NCI-H187 treated with DMSO at 0.1 percent for 48 hours (cell line): ENCODE data around the gene IFITM10.
"Not testable (repeated sequence)": the region's sequence is repeated elsewhere in the genome, so short reads cannot be mapped to it uniquely, and the experiment has no call there.

Experiments used
- DNase-seq: peaks from one replicate; lab custom pipeline; 2025; lab: John Stamatoyannopoulos, UW

The IFITM10 gene

GRCh38 chr11:1691878-1692707, 58.3 kb downstream of the IFITM10 start:
- no peak for DNase-seq

- no peak for DNase-seq
Measured at GRCh38 chr11:1691026-1691877, 59.1 kb downstream of the IFITM10 start.

DNA sequence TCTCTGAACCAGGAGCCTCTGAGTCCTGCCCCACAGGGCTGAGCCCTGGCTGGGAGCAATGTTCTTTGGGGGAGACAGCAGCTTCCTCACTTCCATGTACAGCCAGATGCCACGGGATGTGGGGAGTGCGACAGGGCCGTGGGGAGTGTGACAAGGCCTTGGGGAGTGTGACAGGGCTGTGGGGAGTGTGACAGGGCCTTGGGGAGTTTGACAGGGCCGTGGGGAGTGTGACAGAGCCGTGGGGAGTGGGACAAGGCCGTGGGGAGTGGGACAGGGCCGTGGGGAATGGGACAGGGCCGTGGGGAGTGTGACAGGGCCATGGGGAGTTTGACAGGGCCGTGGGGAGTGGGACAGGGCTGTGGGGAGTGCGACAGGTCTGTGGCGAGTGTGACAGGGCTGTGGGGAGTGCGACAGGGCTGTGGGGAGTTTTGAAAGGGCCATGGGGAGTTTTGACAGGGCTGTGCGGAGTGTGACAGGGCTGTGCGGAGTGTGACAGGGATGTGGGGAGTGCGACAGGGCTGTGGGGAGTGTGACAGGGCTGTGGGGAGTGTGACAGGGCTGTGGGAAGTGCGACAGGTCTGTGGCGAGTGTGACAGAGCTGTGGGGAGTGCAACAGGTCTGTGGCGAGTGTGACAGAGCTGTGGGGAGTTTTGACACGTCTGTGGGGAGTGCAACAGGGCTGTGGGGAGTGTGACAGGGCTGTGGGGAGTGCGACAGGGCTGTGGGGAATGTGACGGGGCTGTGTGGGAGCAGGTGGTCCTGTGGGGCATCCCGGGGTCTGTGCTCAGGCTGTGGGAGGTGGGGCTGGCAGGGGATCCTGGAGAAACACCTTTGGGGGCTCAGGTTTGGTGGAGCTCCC, 60.0 kb downstream of the IFITM10 start:
- no peak for DNase-seq

GRCh38 chr11:1689250-1690166, 60.9 kb downstream of the IFITM10 start:
- DNase-seq, result not testable (repeated sequence)

DNA sequence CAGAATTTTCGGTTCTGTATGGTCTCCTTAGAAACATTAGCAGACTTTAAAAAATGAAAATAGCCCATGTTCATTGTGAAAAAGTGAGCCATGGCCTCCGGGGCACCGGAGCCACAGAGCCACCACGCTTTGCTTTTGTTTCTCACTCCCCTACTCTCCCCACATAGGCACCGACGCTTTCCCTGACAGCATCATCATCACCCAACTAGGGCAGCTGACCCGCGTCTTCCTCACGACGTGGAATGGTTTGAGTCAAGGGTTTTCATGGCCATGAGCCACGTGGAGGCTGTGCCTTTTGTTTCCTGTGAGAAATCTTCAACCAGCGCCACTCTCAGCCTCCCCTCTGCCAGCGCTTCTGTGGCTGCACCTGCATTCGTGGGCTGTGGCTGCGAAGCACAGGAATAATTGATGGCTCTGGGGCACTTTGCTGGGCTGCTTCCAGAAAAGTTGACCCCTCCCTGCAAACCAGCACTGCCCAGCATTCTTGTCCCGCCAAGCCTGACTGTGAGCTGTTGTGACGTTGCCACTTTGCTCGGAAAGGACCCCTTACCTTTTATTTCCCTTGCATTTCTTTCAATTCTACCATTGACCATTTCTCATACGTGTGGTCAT, 62.0 kb downstream of the IFITM10 start:
- not testable (repeated sequence) for DNase-seq

GRCh38 chr11:1686220-1686619, 64.2 kb downstream of the IFITM10 start:
- not testable (repeated sequence) for DNase-seq

DNA sequence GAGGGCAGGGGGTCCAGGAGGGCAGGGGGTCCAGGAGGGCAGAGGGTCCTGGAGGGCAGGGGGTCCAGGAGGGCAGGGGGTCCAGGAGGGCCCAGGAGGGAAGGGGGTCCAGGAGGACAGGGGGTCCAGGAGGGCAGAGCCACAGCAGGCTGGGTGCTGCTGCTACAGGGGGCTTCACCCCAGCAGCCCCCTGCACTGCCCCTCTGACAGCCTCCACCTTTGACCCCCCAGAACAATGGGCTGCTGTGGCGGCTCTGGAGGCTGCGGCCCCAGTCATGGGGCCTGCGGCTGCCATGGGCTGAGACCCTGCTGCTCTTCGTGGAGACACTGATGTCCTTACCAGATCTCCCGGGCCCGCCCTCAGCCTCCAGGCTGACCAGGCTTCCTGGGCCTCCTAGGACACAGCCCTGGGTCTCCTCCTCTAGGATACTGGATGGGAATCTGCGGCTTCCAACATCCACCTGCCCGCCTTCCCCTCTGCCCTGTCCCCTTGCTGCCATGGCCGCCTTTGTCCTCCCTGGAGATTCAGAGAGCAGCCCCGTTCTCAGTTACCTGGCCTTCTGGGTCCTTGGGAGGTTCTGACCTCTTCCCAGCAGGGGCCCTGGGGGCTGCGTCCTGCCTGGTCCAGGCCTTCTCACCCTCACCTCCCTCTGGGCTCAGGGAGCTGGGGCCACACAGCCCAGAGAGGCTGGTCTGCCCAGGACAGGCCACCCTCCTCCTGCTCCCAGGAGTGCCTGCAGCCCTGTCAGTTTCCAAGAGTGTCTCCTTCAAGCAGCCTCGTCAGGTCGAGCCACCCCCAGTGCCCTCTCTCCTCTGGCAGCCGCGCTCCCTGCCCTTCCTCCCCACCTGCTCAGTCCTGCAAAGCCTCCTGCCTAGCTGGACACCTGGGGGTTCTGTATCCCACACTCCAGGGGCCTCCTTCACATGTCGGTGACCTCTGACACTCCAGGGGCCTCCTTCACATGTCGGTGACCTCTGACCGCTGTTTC, 65.2 kb downstream of the IFITM10 start:
- not testable (repeated sequence) for DNase-seq

DNA sequence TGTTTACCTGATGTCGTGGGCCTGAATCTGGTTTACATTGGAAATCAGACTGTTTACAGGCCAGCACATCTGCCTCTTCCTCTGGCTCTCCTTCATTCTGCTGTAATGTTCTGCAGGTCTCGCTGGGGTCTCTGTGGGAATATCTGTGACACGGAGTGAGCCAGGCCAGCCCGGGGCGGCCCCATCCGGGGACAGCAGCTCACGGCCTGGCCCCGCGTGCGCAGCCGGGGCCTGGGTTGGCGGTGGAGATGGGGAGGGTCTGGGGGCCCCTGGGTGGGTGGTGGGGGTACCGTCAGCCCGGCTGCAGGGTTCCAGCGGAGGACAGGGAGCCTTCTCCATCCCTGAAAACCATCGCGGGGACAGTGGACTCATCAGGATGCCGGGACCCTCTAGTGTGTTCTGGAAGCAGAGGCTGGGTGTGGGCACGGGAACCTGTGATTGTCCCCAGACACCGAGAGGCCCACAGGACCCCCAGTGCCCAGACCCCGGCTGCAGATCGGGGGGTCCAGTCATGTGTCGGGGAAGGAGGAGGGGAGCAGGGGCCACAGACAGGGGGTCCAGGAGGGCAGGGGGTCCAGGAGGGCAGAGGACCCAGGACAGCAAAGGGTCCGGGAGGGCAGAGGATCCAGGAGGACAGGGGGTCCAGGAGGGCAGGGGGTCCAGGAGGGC, 66.4 kb downstream of the IFITM10 start:
- DNase-seq, result not testable (repeated sequence)

DNA sequence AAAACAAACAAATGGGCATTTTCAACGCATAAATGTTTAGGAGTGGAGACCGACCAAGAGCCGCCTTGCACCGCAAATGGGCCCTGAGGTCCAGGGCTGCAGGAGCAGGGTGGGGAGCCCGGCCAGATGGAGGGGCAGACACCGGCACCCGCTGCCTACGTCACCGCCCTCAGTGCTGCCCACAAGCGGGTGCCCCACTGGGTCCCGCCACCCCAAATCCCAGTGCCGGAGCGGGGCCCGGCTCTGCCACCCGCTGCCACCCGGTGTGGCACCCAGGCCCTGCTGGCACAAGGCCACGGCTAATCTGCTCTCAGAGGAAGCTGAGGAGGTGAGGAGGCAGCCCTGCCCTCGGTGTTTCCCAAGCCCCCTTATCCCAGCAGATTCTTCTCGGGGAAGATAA, 67.2 kb downstream of the IFITM10 start:
- DNase-seq, result not testable (repeated sequence)
